Neural progenitor cell (in vitro differentiated cells): Measurements from ENCODE around the gene ODAD4.
"Not testable (repeated sequence)": the region's sequence is repeated elsewhere in the genome, so short reads cannot be mapped to it uniquely, and the experiment has no call there.

Experiments
- EZH2 ChIP-seq: fragments of 200-600 bp; sonication (generic); IDR thresholded peaks from 2 replicates; pipeline ENCODE4 v1.6.1; 2017; ENCODE audit warnings: antibody characterized with exemption, mild to moderate bottlenecking, moderate library complexity
- EZH2phosphoT487 ChIP-seq: fragments of 200-600 bp; sonication (generic); IDR thresholded peaks from 2 replicates; pipeline ENCODE4 v1.6.1; 2017; ENCODE audit warnings: antibody characterized with exemption
- TF ChIP-seq, protein P1 (sequence below): fragments of 200-600 bp; sonication (generic); IDR thresholded peaks from 2 replicates; pipeline ENCODE4 v1.5.1; 2017; ENCODE audit warnings: antibody characterized with exemption, mild to moderate bottlenecking

DNA sequence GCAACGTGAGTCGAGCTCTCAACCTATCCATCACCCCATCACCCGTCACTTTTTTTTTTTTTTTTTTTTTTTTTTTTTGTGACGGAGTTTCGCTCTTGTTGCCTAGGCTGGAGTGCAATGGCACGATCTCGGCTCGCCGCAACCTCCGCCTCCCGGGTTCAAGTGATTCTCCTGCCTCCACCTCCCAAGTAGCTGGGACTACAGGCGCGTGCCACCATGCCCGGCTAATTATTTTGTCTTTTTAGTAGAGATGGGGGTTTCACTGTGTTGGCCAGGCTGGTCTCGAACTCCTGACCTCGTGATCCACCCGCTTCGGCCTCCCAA is 378 bp downstream of the ODAD4 start:
- TF ChIP-seq, protein P1, sequence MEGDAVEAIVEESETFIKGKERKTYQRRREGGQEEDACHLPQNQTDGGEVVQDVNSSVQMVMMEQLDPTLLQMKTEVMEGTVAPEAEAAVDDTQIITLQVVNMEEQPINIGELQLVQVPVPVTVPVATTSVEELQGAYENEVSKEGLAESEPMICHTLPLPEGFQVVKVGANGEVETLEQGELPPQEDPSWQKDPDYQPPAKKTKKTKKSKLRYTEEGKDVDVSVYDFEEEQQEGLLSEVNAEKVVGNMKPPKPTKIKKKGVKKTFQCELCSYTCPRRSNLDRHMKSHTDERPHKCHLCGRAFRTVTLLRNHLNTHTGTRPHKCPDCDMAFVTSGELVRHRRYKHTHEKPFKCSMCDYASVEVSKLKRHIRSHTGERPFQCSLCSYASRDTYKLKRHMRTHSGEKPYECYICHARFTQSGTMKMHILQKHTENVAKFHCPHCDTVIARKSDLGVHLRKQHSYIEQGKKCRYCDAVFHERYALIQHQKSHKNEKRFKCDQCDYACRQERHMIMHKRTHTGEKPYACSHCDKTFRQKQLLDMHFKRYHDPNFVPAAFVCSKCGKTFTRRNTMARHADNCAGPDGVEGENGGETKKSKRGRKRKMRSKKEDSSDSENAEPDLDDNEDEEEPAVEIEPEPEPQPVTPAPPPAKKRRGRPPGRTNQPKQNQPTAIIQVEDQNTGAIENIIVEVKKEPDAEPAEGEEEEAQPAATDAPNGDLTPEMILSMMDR: not testable (repeated sequence)
- not testable (repeated sequence) for TF ChIP-seq EZH2, EZH2phosphoT487
